Activated naive CD4-positive, alpha-beta T cell treated with anti-CD3 and anti-CD28 coated beads, Interleukin-2, amount 50 U/mL, for 72 hours (primary cell): Measurements from ENCODE around the gene AMBRA1. TPM values are rescaled to one million over a fixed set of nuclear protein-coding genes. Genes with fewer than 3 reads are reported as not detected.

ENCODE experiments used
- ATAC-seq, 2 donors: fragments of 150-1000 bp; cut with Tn5 transposase; 2 replicates each; pipeline ENCODE4 v1.10.0; 2021; ENCODE audit warnings: mild to moderate bottlenecking in 2 of 2, moderate library complexity in 2 of 2
- DNase-seq, 2 donors: peaks; one replicate each; pipeline ENCODE4 v3.0.0; 2021 to 2022; ENCODE audit warnings: low spot score in 2 of 2
- H3K27ac Mint-ChIP-seq, 2 donors: one replicate each; pipeline ENCODE4 v1.8.0; 2022; ENCODE audit warnings: mild to moderate bottlenecking in 2 of 2, mixed read lengths in 2 of 2
- H3K36me3 Mint-ChIP-seq, 2 donors: one replicate each; pipeline ENCODE4 v1.8.0; 2022; ENCODE audit warnings: mixed read lengths in 2 of 2
- H3K9me3 Mint-ChIP-seq, 2 donors: one replicate each; pipeline ENCODE4 v1.8.0; 2022; ENCODE audit warnings: mixed read lengths in 2 of 2
- total RNA-seq, 2 donors: library from RNA; stranded (reverse); gene quantifications; one replicate each; pipeline ENCODE4 v1.2.3, GENCODE V29; 2022

The AMBRA1 gene
- total RNA-seq, 2 donors from 2014 or later, result 20.9 to 28.5 TPM

DNA sequence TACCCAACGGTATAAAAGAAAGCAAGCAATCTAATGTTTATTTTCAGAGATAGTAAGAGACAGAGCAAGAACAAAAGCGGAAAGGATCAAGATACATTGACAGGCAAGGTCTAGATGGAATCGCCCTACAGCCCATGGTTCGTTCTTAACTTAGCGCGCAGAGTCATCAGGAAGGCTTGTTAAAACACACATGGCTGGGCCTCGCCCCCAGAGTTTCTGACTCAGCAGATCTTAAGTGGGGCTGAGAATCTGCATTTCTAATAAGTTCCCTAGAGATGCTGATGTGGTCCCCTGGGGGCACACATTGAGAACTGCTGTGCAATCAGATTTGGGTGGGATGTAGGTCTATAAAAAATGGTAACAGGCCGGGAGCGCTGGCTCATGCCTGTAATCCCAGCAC lies 166.5 kb downstream of the AMBRA1 start:
- Mint-ChIP-seq H3K27ac (peak overlapping the region in 1 of 2 donors; percentile 63), H3K36me3 (peaks cover 0 to 5% of the 10 kb centered on the region in 2 donors), H3K9me3 (no peaks in the 10 kb centered on the region)
- no peak for ATAC-seq
- DNase-seq, result no peak

- DNase-seq, result no peak
- peak overlapping the region in 1 of 2 donors; percentile 34 for H3K27ac Mint-ChIP-seq
- ATAC-seq, result no peak
- peaks cover 0 to 4% of the 10 kb centered on the region in 2 donors for H3K36me3 Mint-ChIP-seq
- no peaks in the 10 kb centered on the region for H3K9me3 Mint-ChIP-seq
Measured at GRCh38 chr11:46426233-46426991, 167.4 kb downstream of the AMBRA1 start.

- Mint-ChIP-seq H3K36me3 (peaks cover 0 to 4% of the 10 kb centered on the region in 2 donors), H3K27ac (no peak overlapping the region), H3K9me3 (no peaks in the 10 kb centered on the region)
- DNase-seq (no peak), ATAC-seq (no peak)
Measured at GRCh38 chr11:46422588-46422987, 171.2 kb downstream of the AMBRA1 start.

GRCh38 chr11:46421257-46421880 lies 172.5 kb downstream of the AMBRA1 start:
- H3K36me3 Mint-ChIP-seq, result peaks cover 0 to 10% of the 10 kb centered on the region in 2 donors
- H3K27ac Mint-ChIP-seq, result no peak overlapping the region
- peak in 1 of 2 donors; percentile 28 for DNase-seq
- H3K9me3 Mint-ChIP-seq, result no peaks in the 10 kb centered on the region
- no peak for ATAC-seq

DNA sequence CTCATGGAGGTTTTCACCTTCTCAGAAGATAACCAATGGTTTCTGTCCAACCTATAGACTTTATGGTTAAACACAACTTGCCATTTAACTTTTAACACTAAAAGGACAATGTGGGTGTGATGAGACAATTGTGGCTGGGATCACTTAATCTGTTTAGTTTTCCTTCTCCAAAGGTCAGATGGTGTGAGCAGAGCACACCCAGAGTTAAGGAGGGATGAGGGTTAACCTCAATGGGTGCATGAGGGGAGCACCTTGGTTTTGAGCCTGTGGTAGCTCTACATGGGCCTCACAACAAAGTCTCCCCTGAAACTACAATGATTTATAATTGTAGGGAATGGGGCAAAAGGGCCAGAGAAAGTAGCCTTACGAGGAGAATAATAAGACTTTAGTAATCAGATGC lies 173.3 kb downstream of the AMBRA1 start:
- DNase-seq, result no peak
- no peak overlapping the region for H3K27ac Mint-ChIP-seq
- no peaks in the 10 kb centered on the region for H3K9me3 Mint-ChIP-seq
- H3K36me3 Mint-ChIP-seq, result peaks cover 0 to 15% of the 10 kb centered on the region in 2 donors
- ATAC-seq, result peak in 1 of 2 donors; percentile 59

DNA sequence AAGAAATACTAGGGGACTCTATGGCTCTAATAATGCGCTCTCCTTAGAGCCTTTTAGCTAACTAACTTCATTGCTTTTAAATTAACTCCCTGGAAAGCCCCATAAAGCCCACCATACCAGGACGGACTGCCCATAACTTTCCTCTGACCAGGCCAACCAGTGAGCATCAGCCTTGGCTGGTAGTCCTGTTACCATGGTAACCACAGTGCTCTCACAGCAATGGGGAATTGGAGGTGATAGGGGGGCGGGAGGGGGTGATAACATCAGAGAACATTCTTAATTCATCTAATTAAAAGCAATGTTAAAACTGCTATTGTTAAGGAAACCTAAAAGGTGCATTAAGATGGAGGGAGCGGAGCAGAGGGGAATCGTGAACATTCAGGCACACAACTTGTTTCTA lies 175.1 kb downstream of the AMBRA1 start:
- Mint-ChIP-seq H3K27ac (no peak overlapping the region), H3K36me3 (peaks cover 10 to 20% of the 10 kb centered on the region in 2 donors), H3K9me3 (no peaks in the 10 kb centered on the region)
- ATAC-seq (no peak), DNase-seq (no peak)

DNA sequence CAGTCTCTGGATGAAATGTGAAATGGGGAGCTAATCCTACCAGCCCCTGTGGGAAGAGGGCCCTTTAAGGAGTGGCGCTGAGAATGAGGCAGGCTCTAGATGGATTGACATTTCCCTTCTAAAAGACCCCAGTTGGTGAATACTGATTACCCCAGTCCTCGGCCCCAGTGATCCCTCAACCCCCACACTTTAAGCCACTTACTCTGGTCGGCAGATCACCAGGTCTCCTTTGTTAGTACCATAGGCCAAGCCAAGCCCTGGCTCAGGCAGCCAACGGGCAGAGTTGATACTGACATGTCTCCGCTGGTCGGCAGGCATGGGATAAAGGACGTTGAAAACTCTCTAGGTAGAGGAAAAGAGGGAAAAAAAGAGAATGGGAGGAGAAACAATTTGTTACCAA lies 176.1 kb downstream of the AMBRA1 start:
- ATAC-seq, result no peak
- Mint-ChIP-seq H3K27ac (no peak overlapping the region), H3K9me3 (no peaks in the 10 kb centered on the region), H3K36me3 (peaks cover 10 to 20% of the 10 kb centered on the region in 2 donors)
- DNase-seq, result peak in 1 of 2 donors; percentile 37

DNA sequence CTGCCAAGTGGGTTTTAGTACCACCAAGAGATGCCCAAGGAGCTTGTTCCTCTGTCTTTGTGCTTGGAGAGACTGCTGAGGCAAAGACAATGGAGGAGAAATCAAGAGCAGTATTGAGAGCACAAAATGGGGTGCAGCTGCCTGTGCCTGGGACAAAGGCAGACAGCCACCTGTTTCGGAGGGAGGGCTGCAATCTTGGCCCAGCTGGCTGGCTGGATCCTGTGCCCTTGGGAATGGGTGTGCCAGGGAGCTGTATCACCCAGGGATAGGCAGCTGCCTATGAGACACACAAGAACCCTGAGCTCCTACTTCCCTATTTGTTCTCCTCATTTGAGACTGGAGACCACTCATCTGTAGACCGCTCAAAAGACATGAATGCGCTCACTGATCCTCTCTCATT lies 178.9 kb downstream of the AMBRA1 start:
- Mint-ChIP-seq H3K36me3 (peaks cover 10 to 23% of the 10 kb centered on the region in 2 donors), H3K27ac (peak overlapping the region in 1 of 2 donors; percentile 8), H3K9me3 (no peaks in the 10 kb centered on the region)
- ATAC-seq (no peak), DNase-seq (peak in 1 of 2 donors; percentile 35)

DNA sequence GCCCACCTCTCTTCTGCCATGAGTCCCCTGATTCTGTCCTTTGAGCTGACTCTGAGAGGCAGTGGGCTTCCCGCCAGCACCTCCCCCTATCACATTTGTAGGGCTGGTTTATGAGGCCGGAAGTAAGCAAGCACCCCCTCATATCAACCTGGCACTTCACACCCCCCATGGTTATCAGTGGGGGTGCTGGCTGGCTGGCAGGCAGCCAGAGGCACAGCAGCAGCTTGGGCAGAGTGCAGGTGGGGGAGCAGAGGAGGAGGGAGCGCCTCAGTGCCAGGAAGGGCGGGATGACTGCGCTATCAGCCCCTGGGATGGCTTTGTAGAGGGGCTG lies 179.4 kb downstream of the AMBRA1 start:
- peak in 1 of 2 donors; percentile 20 for DNase-seq
- H3K9me3 Mint-ChIP-seq, result no peaks in the 10 kb centered on the region
- no peak for ATAC-seq
- peaks cover 10 to 26% of the 10 kb centered on the region in 2 donors for H3K36me3 Mint-ChIP-seq
- H3K27ac Mint-ChIP-seq, result peak overlapping the region; percentile 8 to 50

- Mint-ChIP-seq H3K27ac (peak overlapping the region in 1 of 2 donors; percentile 1), H3K9me3 (no peaks in the 10 kb centered on the region), H3K36me3 (peaks cover 10 to 26% of the 10 kb centered on the region in 2 donors)
- DNase-seq, result peak in 1 of 2 donors; percentile 25
- ATAC-seq, result no peak
Measured at GRCh38 chr11:46413760-46414465, 179.9 kb downstream of the AMBRA1 start.

DNA sequence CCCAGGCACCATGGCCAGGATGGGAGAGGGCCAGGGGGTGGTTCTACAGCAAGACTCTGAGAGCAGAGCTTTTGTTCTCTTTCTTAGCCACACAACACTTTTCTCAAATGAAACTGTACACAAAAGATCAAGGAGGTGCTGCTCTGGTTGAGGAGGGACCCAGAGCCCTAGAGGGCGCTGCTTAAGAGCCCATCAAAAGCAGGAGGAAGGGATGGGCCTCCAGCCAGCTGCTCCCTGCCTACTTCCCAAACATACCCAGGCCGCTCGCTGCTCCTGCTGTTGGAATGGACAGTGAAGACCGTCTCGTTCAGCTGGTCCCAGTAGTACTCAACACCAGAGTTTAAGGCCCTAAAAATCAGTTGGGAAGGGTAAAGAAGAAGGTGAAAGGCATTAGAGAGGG lies 183.8 kb downstream of the AMBRA1 start:
- peak overlapping the region in 1 of 2 donors; percentile 3 for H3K27ac Mint-ChIP-seq
- peaks cover 13 to 15% of the 10 kb centered on the region in 2 donors for H3K36me3 Mint-ChIP-seq
- no peaks in the 10 kb centered on the region for H3K9me3 Mint-ChIP-seq
- DNase-seq (peak in 1 of 2 donors; percentile 9), ATAC-seq (no peak)

- Mint-ChIP-seq H3K36me3 (peaks cover 5 to 14% of the 10 kb centered on the region in 2 donors), H3K27ac (no peak overlapping the region)
Measured at GRCh38 chr11:46408407-46408986, 185.3 kb downstream of the AMBRA1 start.

GRCh38 chr11:46407635-46408034 lies 186.2 kb downstream of the AMBRA1 start:
- DNase-seq (peak in 1 of 2 donors; percentile 26), ATAC-seq (no peak)
- H3K36me3 Mint-ChIP-seq, result peaks cover 5 to 19% of the 10 kb centered on the region in 2 donors
- H3K9me3 Mint-ChIP-seq, result no peaks in the 10 kb centered on the region
- H3K27ac Mint-ChIP-seq, result peak overlapping the region; percentile 4 to 19

More at GRCh38 chr11:46408407-46408986, 185.3 kb downstream of the AMBRA1 start:
- DNase-seq (peak in 1 of 2 donors; percentile 35), ATAC-seq (no peak)
- no peaks in the 10 kb centered on the region for H3K9me3 Mint-ChIP-seq

- no peak for DNase-seq
- ATAC-seq, result no peak
- Mint-ChIP-seq H3K36me3 (peaks cover 5 to 13% of the 10 kb centered on the region in 2 donors), H3K27ac (no peak overlapping the region), H3K9me3 (no peaks in the 10 kb centered on the region)
Measured at GRCh38 chr11:46404476-46405017, 189.3 kb downstream of the AMBRA1 start.

DNA sequence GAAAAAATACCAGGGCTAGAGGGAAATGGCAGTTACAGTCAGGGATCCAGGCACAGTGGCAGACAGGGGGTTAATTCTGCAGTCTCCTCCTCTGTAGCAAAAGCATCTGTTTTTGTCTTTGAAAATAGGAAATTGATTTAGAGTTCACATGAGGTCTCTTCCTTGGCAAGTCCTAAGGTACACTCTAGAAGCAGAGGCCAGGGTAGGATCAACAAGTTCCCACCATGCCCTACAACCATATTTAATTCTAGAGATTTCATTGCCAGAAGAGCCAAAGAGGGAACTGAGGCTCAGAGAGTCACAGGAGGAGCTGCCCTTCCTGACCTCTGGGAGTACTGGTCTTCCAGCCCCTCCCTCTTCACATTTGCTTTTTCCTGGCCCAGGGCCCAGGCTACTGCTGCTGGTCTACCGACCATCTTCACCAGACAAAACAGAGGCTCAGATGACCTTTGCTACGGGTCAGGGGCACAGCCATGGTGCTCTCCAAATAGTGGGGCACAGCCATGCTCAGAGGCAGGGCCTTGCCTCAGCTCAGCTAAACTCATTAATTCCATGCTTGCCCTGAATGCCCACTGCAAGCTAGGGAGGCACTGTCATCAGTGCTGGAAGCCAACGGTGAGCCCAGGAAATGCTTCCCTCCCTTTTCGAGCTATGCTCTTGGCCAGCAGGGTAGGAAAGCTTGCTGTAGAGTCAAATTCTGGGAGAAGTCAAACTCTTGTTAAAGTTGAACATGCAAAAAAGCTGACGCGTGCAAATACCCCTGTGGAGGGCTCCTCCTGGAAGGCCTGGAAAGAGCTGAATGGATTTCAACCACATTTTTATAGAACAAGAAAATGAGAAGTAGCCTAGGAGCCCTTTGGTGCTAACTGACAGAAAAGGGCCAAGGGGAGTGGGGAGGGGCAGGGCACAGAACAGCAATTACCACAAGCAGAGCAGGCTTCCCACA lies 190.6 kb downstream of the AMBRA1 start:
- Mint-ChIP-seq H3K9me3 (no peaks in the 10 kb centered on the region), H3K36me3 (peaks cover 5 to 13% of the 10 kb centered on the region in 2 donors), H3K27ac (peak overlapping the region in 1 of 2 donors; percentile 5)
- ATAC-seq, result no peak
- DNase-seq, result no peak
